Keratinocyte (primary cell): ENCODE measurements around the gene TTC22. TPM values are rescaled to one million over a fixed set of nuclear protein-coding genes. Genes with fewer than 3 reads are reported as not detected.

Source experiments
- DNase-seq: peaks from one replicate; pipeline ENCODE4 v3.0.0-alpha.2; 2011; ENCODE audit warnings: low read depth, missing footprints, low spot score
- FAIRE-seq: peaks from 2 replicates; lab custom pipeline; 2011; peaks lifted over from hg19 to GRCh38; lab: Jason Lieb, UNC
- H2AFZ ChIP-seq: 2 replicates; pipeline ENCODE4 v1.6.0; 2012; ENCODE audit warnings: low read length, control low read depth, inconsistent platforms; ENCODE audit not compliant: control insufficient read depth
- H3K27ac ChIP-seq: 2 replicates; pipeline ENCODE4 v1.5.1; 2011; ENCODE audit warnings: low read length; ENCODE audit not compliant: control insufficient read depth, insufficient read depth
- H3K27me3 ChIP-seq: 3 replicates; pipeline ENCODE4 v1.6.0; 2011; ENCODE audit warnings: low read length; ENCODE audit not compliant: control insufficient read depth, insufficient read depth; ENCODE audit errors: extremely low read depth
- H3K36me3 ChIP-seq, 2 experiments: 2 replicates in 1 of 2; 3 replicates in 1 of 2; pipeline ENCODE4 v1.5.1; 2011; ENCODE audit warnings: low read length in 2 of 2, mild to moderate bottlenecking in 1 of 2; ENCODE audit not compliant: control insufficient read depth in 2 of 2, insufficient read depth in 2 of 2; ENCODE audit errors: extremely low read depth in 1 of 2
- H3K4me1 ChIP-seq: 3 replicates; pipeline ENCODE4 v1.5.1; 2011; ENCODE audit warnings: low read length; ENCODE audit not compliant: control insufficient read depth, insufficient read depth; ENCODE audit errors: extremely low read depth
- H3K4me2 ChIP-seq: 3 replicates; pipeline ENCODE4 v1.6.0; 2011; ENCODE audit warnings: low read depth, low read length; ENCODE audit not compliant: control insufficient read depth, insufficient read depth; ENCODE audit errors: extremely low read depth
- H3K4me3 ChIP-seq, 3 experiments: fragments of 200-600 bp in 1 of 3; sonication (generic) in 1 of 3; 2 replicates in 2 of 3; 3 replicates in 1 of 3; pipeline ENCODE4 v1.5.1; 2011 to 2016; ENCODE audit warnings: low read length in 3 of 3, mild to moderate bottlenecking in 3 of 3, control low read depth in 2 of 3, inconsistent platforms in 1 of 3, low read depth in 1 of 3, mixed read lengths in 1 of 3, mixed run types in 1 of 3, moderate library complexity in 1 of 3; ENCODE audit not compliant: control insufficient read depth in 2 of 3, insufficient read depth in 2 of 3; ENCODE audit errors: extremely low read depth in 1 of 3
- H3K79me2 ChIP-seq: 2 replicates; pipeline ENCODE4 v1.6.0; 2012; ENCODE audit warnings: low read length; ENCODE audit not compliant: control insufficient read depth, insufficient read depth
- H3K9ac ChIP-seq: 3 replicates; pipeline ENCODE4 v1.6.0; 2011; ENCODE audit warnings: low read length; ENCODE audit not compliant: control insufficient read depth, insufficient read depth; ENCODE audit errors: extremely low read depth
- H3K9me1 ChIP-seq: 3 replicates; pipeline ENCODE4 v1.6.0; 2011; ENCODE audit warnings: low read length; ENCODE audit not compliant: control insufficient read depth, insufficient read depth; ENCODE audit errors: extremely low read depth
- H3K9me3 ChIP-seq: 2 replicates; pipeline ENCODE4 v1.5.1; 2012; ENCODE audit warnings: low read depth, low read length; ENCODE audit not compliant: control insufficient read depth
- H4K20me1 ChIP-seq: 3 replicates; pipeline ENCODE4 v1.6.0; 2011; ENCODE audit warnings: low read length; ENCODE audit not compliant: control insufficient read depth, insufficient read depth; ENCODE audit errors: extremely low read depth
- CTCF ChIP-seq, 3 experiments: IDR thresholded peaks in 1 of 3; conservative IDR thresholded peaks in 1 of 3; optimal IDR thresholded peaks in 1 of 3; 2 replicates in 2 of 3; 3 replicates in 1 of 3; pipeline versions ENCODE3 to v1.5.1; 2011; ENCODE audit warnings: low read length in 3 of 3, mild to moderate bottlenecking in 3 of 3, moderate library complexity in 2 of 3, control low read depth in 1 of 3, inconsistent platforms in 1 of 3; ENCODE audit not compliant: insufficient read depth in 2 of 3; ENCODE audit errors: extremely low read depth in 1 of 3
- EZH2 ChIP-seq: IDR thresholded peaks from one replicate; pipeline ENCODE4 v1.6.1; 2012; ENCODE audit warnings: inconsistent platforms, mild to moderate bottlenecking, low read length, moderate library complexity
- dilution Hi-C: fragments of 300-500 bp; cut with MboI; formaldehyde crosslinking; loops from one replicate; pipeline ENCODE4 v1.7.0; 2020; ENCODE audit warnings: low sequenced_read_pairs; ENCODE audit not compliant: extremely low pct_ligation_motif_present
- polyA plus RNA-seq, 5 experiments: library from polyadenylated mRNA; depleted of rRNA in 3 of 5; stranded (reverse) in 3 of 5; stranded (forward) in 1 of 5; unstranded in 1 of 5; fragments of >200 nt; gene quantifications; 1 replicate in 1 of 5; 2 replicates in 3 of 5; 3 replicates in 1 of 5; pipeline versions ENCODE4 v1.2.1 to v1.2.3, GENCODE V29; 2011 to 2012; ENCODE audit warnings: missing spikeins in 2 of 5, low read depth in 1 of 5, low replicate concordance in 1 of 5

The TTC22 gene
- polyA plus RNA-seq, 1 donor (not counting 4 experiments of a cell fraction or from before 2014, with no cell fraction given): 5.1 TPM

- dilution Hi-C loops: no loop called here
- Histone ChIP-seq H3K79me2 (no peaks in the 10 kb centered on the region), H3K9me3 (no peaks in the 10 kb centered on the region), H3K27ac (no peak overlapping the region), H4K20me1 (no peaks in the 10 kb centered on the region), H3K9ac (no peak overlapping the region), H2AFZ (no peak overlapping the region), H3K9me1 (no peaks in the 10 kb centered on the region), H3K4me1 (peaks cover 1% of the 10 kb centered on the region), H3K4me2 (no peak overlapping the region), H3K27me3 (peaks cover 7% of the 10 kb centered on the region), H3K4me3 (no peak overlapping the region), H3K36me3 (no peaks in the 10 kb centered on the region)
- FAIRE-seq (no peak), DNase-seq (no peak)
- no peak for TF ChIP-seq CTCF (optimal IDR thresholded peaks at IDR 0.05 in 1 of 3, IDR thresholded peaks at IDR 0.05 in 1 of 3, conservative IDR thresholded peaks at IDR 0.05 in 1 of 3; ENCODE audit: extremely low read depth in 1 of 3, insufficient read depth in 2 of 3, low read length in 3 of 3)
- no peak for TF ChIP-seq EZH2
Measured at GRCh38 chr1:54813485-54814125, 12.5 kb upstream of the TTC22 start.

GRCh38 chr1:54812801-54813484, 11.8 kb upstream of the TTC22 start:
- no peaks in the 10 kb centered on the region for H3K9me1 ChIP-seq
- peaks cover 7% of the 10 kb centered on the region for H3K27me3 ChIP-seq
- FAIRE-seq (no peak), DNase-seq (no peak)
- H3K79me2 ChIP-seq: no peaks in the 10 kb centered on the region
- no peak overlapping the region for H3K4me2 ChIP-seq
- H2AFZ ChIP-seq: no peak overlapping the region
- H3K36me3 ChIP-seq: no peaks in the 10 kb centered on the region
- no peak overlapping the region for H3K9ac ChIP-seq
- no peak overlapping the region for H3K4me3 ChIP-seq
- no peaks in the 10 kb centered on the region for H3K9me3 ChIP-seq
- H3K4me1 ChIP-seq: no peaks in the 10 kb centered on the region
- dilution Hi-C loops: no loop called here
- H4K20me1 ChIP-seq: no peaks in the 10 kb centered on the region
- TF ChIP-seq CTCF (optimal IDR thresholded peaks at IDR 0.05 in 1 of 3, IDR thresholded peaks at IDR 0.05 in 1 of 3, conservative IDR thresholded peaks at IDR 0.05 in 1 of 3; ENCODE audit: extremely low read depth in 1 of 3, insufficient read depth in 2 of 3, low read length in 3 of 3): no peak
- TF ChIP-seq EZH2: no peak
- no peak overlapping the region for H3K27ac ChIP-seq
